GM19455 (cell line): ENCODE data around the gene PMF1.

Source experiments
- ATAC-seq: cut with Tn5 transposase; IDR thresholded peaks from one replicate; pipeline ENCODE4 v1.9.1; 2021; ENCODE audit not compliant: unreplicated experiment

PMF1 gene

GRCh38 chr1:156233426-156234127, 20.8 kb downstream of the PMF1 start:
- ATAC-seq, result no peak

DNA sequence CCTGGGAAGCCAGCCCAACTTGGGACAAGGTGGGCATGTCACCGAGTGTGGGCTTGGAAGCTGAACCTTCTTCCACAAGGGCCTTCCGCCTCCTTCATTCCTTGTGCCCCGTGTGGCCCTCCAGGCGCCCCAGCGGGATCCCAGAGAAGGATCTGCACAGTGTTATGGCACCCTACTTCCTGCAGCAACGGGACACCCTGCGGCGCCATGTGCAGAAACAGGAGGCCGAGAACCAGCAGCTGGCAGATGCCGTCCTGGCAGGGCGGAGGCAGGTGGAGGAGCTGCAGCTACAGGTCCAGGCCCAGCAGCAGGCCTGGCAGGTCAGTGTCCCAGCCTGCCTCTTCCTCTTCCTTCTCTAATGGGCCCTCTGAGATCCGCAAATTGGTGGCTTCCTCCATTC, 23.4 kb downstream of the PMF1 start:
- no peak for ATAC-seq

GRCh38 chr1:156238248-156238647, 25.4 kb downstream of the PMF1 start:
- ATAC-seq, result no peak

DNA sequence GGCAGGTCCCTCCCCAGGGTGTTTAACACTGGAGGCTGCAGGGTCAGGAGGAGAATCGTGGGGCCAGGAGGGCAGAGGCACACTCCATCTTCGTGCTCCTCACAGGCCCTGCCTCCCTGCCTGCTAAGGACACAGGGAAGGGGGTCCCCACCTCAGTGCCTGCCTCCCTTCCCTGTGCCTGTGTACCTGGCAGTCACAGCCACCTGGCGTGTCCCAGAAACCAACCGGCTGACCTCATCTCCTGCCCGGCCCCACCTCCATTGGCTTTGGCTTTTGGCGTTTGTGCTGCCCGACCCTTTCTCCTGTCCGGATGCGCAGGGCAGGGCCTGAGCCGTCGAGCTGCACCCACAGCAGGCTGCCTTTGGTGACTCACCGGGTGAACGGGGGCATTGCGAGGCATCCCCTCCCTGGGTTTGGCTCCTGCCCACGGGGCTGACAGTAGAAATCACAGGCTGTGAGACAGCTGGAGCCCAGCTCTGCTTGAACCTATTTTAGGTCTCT, 28.6 kb downstream of the PMF1 start:
- no peak for ATAC-seq

GRCh38 chr1:156241926-156242325, 29.1 kb downstream of the PMF1 start, which contains the start of gene BGLAP:
BGLAP (plus strand) TSS chr1:156242184; CDS start chr1:156242232, 48 bp downstream.
- ATAC-seq, result no peak

- no peak for ATAC-seq
Measured at GRCh38 chr1:156242738-156243137, 29.9 kb downstream of the PMF1 start.

DNA sequence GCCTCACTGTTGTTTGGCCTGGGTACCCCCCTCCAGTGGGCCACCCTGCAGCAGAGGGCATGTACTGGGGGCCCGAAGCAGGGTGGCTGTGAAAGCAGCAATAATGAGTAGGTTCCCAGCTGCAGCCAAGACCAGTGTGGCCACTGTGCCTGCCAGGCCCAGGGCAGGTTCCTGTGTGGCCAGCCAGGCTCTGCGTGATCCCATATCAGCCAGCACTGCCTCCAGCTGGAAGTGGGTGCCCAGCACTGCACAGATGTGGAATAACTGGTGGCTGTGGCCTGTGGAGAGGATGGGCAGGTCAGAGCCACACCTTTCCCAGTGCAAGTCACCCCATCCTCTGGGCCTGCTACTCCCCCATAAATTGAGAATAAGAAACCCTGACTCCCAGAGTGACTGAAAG, 31.3 kb downstream of the PMF1 start:
- ATAC-seq, result no peak

DNA sequence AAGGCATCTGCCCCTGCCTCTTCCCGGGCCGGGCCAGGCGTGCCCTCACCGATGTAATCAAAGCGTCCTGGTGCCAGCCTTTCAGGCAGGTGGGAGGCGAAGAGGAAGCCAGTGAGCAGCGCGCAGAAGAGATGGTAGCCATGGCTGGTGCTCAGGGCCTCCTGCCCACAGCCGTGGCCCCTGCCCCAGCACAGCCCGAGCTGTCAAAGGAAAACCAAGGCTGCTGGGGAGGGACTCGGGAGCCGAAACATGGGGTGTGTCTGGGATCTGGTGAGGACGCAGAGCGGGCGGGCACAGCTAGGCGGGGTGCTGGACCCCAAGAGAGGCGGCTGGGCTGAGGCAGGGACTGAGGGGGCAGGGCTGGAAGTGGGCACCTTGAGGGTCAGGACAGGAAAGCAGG, 31.9 kb downstream of the PMF1 start:
- ATAC-seq, result no peak

GRCh38 chr1:156245451-156246232, 32.8 kb downstream of the PMF1 start:
- ATAC-seq, result no peak

DNA sequence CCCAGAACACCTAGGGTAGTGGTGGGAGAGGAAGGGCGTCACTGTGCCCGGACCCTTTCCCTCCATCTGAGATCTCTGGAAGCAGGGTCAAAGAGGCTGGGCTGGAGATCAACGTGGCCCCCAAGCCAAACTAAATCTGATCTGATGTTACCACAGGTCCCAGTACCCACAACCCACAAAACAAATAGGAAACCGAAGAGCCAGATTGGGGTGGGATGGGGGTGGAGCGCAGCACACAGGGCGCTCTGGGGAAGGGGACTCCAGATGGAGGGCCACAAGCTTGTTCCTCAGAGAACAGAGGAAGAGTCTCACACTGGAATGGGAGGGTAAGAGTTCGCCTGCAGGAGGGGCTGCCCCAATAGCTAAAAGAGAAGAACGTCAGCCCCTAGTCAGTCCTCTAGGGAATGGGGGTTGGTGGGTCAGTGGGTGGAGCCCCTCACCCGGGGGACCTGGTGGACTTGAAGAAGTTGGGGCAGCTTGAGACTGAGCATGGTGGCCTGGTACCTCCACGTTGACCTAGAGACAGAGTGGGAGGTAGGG, 33.5 kb downstream of the PMF1 start:
- no peak for ATAC-seq

DNA sequence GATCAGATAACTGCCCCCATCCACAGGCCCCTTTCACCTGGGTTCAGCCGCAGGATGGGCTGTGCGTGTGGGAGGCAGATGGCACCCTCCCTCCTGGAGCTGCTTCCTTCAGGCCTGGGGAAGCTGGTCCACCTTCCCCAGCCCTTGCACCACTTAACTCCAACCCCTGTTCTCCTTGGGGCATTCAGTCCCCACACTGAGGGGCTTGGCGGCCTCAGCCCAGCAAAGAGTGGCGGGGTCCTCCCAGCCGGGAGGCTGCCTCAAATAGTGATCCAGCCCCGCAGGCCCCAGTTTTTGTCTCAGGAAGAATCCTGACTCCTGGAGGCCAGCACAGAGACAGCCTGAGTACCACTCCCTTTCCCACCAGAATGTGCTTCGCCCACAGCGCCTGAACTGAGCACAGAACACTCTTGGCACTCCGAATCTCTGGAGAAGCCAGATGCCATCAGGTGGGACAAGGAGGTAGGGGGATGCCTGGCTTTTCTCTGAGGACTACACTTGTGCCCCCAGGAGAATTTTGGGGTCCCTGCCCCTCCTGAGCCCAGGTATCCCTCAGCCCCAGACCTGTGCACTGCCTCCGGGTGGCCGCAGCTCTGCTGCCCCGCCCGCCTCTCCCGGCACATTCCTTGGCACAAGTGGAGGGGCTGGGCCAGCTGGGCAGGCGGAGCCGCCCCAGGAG, 34.1 kb downstream of the PMF1 start:
- no peak for ATAC-seq

DNA sequence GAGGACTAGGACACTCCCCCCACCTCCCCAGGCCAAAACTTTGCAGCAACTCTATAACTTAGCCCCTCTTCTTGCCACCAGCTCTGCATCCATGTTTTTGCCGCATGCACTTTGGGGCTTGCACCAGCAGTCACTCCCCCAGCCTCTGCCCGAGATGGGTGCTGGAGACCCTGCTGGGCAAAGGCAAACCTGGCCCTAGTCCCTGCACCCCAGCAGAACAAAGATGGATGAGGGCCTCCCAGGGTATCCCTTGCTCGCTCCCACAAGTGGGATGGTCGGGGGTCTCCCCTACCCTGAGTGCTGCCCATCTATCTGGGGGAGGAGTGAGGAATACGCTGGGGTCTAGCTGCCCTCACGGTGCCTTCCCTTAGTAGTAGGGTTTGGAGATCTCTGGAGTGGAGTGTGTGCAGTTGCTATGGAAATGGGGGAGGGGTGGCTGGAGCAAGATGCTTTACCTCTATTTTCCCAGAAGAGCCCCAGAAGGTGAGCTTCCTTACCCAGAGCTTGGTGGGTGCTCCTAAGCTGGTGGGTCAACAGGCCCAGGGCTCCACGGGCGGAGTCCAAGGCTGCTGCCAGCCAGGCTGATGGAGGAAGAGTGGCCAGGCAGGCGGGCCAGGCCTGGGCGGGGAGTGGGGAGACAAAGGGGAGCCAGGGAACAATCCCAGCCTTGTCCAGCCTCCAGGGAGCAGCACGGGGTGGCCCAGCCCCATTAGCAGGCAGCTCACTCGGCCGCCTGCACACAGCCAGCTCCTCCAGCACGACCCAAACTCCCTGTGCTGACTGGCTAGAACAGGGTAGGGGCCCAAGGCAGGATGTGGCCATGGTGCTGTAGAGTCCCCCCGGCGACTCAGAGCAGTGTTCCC, 34.9 kb downstream of the PMF1 start, which contains the start of gene PAQR6:
Gene PAQR6 (minus strand): TSS at position 597 of the 863 bp plus-strand sequence. CDS start 1,325 bp downstream, outside the sequence.
- no peak for ATAC-seq

DNA sequence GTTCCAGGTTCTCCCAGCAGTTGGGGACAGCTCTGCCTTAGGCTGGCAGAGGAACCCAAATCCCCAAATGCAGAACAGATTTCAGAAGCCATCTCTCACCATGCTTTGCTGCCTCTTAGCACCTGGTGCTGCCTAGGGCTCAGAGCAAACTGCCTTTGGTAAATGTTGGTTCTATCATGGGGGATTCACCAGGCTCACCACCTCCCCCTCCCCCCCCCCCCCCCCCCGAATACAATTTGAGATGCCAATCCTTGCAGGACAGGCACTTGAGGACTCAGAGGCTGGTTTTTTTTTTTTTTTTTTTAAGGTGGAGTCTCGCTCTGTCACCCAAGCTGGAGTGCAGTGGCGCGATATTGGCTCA, 35.5 kb downstream of the PMF1 start:
- no peak for ATAC-seq

DNA sequence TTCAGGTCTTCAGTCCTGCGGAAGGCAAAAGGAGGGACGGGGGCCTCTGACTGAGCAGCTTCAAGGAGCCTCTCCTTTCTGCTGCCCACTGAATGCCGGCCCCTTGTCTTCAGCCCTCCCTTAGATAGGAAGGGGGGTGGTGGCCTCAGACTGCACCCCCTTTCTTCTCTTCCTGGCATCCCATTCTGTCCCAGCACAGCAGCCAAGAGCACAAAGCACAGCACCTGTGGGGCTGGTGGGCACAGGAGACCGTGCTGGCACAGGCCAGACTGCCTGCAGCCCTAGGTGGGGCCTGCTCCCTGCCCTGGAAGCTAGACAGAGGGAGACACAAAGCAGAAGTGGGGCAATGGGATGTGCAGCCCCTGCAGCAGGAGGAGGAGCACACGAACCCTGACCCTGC, 36.8 kb downstream of the PMF1 start:
- no peak for ATAC-seq

DNA sequence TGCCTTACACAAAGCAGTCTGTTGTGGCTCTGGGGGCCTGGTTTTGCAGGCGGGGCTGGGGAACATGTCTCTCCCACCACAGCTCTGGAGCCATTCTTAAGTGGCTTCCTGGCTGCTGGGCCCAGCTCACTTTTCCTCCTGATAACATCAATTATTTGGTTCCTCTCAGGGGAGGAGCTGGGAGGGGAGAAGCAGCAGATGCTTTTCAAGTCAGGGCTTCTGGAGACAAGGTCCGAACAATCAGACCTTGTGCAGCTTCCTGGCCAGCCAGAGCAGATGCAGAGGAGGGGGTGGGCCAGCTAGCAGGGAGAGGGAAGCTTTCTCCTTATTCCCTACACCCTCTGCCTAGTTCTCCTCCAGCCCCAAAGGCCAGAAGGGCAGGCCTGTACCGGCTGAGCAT, 38.7 kb downstream of the PMF1 start:
- no peak for ATAC-seq

DNA sequence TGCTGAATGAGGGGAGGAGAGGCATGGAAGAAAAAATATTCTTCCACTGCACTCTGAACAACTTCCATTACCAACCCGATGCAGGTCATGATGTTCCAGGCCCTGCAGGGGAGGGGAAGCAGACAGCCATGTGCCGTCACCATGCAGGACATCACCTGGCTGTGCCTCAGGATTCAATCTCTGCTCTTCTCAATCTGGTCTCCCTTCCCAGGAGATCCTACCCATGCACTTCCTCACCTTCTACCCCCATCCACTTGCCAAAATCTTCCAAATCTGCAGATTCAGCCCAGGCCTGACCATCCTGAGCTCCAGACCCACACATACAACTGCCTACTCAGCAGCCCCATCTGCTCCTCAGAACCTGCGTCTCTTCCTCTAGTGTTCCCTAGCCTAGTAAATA, 40.8 kb downstream of the PMF1 start:
- no peak for ATAC-seq

GRCh38 chr1:156257711-156258110, 44.9 kb downstream of the PMF1 start:
- no peak for ATAC-seq

- ATAC-seq, result no peak
Measured at GRCh38 chr1:156258859-156259258, 46.1 kb downstream of the PMF1 start.

DNA sequence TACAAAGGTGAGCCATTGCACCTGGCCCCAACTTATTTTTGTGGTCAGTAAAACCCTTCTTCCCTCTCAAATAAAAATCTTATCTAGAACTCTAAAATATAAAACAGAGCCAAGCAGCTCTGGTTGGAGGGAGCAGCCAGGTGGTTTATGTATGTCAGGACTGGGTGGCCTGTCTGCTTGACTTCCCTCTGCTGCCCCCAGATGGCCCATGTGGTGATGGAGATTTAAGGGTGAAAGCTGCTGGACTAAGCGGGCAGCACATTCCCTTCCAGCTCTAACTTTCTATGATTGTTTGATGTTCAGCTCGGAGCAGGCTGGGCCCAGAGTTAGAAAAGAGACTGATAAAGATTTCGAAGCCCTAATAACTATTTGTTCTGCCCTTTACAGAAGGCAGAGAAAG, 47.0 kb downstream of the PMF1 start:
- no peak for ATAC-seq

GRCh38 chr1:156260896-156261295, 48.1 kb downstream of the PMF1 start:
- no peak for ATAC-seq
